ELF-1 (cell line): ENCODE data around the gene OR10T2.
"Not testable (repeated sequence)": the region's sequence is repeated elsewhere in the genome, so short reads cannot be mapped to it uniquely, and the experiment has no call there.

Experiments used
- DNase-seq: peaks from one replicate; pipeline ENCODE4 v3.0.0-alpha.2; 2016; ENCODE audit warnings: low read depth, low spot score

OR10T2 gene

DNA sequence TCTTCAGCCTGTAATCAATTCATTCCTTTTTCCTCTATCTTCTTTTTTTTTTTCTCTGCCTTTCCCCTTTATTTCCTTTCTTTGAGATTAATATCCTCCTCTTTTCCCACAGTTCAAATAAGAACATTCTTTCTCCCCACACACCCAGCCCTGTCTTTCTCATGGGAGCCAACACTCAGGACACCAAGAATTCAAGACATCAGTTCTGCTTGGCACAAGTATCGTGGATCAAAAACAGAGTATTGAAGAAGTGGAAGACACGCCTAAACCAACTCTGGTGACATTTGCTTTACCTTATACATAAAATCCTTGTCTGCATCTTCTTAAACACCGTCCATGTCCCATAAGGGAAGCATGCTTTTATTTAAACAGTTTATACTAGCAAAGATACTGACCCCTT, 42.6 kb downstream of the OR10T2 start:
- no peak for DNase-seq

DNA sequence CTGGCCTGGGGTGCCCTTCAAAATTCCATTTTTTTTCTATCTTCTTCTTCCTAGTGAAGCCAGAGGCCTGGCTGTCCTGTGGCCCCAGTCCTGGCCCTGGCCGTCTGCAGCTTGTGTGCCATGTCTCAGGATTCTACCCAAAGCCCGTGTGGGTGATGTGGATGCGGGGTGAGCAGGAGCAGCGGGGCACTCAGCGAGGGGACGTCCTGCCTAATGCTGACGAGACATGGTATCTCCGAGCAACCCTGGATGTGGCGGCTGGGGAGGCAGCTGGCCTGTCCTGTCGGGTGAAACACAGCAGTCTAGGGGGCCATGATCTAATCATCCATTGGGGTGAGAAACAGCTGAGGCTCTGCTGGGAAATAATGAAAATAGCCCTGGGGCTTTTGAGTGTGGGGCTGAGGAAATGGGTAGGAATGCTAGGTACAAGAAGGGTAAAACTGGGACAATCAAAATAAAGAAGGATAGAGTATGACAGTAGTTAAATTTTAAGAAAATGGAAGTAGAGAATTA, 43.4 kb downstream of the OR10T2 start:
- no peak for DNase-seq

GRCh38 chr1:158354255-158354654, 45.0 kb downstream of the OR10T2 start:
- no peak for DNase-seq

GRCh38 chr1:158353303-158354075, 45.8 kb downstream of the OR10T2 start, which contains the start of gene CD1E:
TSS of gene CD1E (plus strand) at chr1:158353894. CDS start at chr1:158353989, 95 bp downstream.
- DNase-seq = no peak

DNA sequence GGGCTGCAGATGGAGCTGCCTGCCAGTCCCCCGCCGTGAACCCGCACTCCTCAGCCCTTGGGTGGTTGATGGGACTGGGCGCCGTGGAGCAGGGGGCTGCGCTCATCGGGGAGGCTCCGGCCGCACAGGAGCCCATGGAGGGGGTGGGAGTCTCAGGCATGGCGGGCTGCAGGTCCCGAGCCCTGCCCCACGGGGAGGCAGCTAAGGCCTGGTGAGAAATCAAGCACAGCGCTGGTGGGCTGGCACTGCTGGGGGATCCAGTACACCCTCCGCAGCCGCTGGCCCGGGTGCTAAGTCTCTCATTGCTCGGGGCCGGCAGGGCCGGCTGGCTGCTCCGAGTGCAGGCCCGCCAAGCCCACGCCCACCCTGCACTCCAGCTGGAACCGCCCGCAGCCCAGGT, 50.3 kb downstream of the OR10T2 start:
- DNase-seq = not testable (repeated sequence)
